HG03066 (cell line): ENCODE measurements around the gene ZKSCAN4.

ENCODE experiments used
- ATAC-seq: cut with Tn5 transposase; IDR thresholded peaks from one replicate; pipeline ENCODE4 v1.9.1; 2021; ENCODE audit warnings: low read depth; ENCODE audit not compliant: unreplicated experiment

Gene ZKSCAN4

DNA sequence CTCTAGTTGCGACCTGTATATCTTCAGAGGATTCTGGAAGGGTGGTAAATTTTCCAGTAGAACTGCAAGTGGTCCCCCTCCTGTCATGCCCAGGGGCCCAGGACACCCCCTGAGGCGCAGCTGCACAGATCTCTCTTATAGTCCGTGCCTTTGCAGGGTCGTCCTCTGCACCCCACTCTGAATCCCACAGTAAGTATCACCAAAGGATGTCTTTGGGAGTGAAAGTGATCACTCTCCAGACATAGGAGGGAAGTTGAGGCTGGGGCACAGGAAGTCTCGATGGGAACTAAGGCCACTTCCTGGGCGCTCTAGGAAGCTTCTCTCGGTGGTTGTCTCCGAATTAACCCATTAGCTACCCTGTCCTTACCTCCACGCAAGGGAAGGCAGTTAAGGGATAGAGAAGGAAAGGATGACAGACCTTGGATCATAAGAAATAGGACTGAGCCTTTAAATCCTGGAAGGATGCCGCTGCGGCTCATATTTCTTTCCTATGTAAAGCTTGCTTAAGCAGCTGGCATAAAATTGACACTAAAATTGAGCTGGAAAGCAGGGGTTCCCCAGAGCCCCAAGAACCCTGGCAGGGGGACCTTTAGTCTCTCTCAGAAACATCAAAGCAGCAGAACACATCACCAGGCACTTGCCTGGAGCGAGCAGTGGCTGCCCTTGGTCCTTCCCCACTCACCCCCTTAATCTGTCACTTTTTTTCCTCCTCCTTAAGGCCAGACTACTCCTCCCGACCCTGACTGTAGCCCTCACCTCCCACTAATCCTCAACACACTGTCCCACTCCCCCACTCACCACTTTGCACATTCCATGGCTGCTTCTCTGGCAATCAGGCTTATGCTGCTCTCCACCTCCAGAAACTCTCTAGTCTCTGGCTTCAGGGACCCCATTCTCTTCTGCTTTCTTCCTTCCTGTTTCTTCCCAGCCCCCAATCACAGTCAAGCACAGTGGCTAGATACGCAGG, at the start of gene ZKSCAN4:
Gene ZKSCAN4, minus strand, starts transcription at position 261 of the 967 bp plus-strand sequence. CDS start 289 bp downstream, outside the sequence.
- peak; percentile 77 for ATAC-seq

DNA sequence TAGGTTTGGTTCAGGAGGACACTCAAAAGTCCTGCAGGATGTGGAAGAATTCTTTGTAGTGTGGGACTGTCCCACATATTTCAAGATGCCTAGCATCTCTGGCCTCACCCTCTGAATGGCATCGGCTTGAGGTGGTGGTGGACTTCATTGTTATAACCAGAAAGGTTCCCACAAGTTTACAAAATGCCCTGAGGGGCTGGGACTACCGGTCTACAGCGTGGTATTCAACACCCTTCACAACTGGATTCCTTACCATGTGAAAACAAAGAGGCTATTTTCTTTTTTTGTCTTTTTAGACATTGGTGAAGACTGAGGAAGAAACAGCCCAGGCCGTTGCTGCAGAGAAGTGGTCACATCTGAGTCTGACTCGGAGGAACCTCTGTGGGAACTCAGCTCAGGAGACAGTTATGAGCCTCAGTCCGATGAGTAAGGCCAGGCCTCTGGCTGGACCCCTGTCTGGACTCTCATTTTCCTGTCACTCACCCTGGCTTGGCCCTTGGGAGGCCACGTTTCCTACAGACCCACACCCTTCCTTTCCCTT, 44.5 kb upstream of the ZKSCAN4 start:
- ATAC-seq, result no peak

DNA sequence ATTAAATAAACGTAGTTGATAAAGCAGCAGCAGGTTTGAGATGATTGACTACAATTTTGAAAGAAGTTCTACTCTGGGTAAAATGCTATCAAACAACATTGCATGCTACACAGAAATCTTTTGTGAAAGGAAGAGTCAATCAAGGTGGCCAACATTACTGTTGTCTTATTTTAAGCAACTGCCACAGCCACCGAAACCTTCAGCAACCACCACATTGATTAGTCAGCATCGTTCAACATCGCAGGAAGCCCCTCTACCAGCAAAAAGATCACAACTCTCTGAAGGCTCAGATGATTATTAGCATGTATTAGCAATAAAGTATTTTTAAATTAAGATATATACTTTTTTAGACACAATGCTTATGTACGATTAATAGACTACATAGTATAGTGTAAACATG, 43.3 kb upstream of the ZKSCAN4 start:
- ATAC-seq, result no peak

DNA sequence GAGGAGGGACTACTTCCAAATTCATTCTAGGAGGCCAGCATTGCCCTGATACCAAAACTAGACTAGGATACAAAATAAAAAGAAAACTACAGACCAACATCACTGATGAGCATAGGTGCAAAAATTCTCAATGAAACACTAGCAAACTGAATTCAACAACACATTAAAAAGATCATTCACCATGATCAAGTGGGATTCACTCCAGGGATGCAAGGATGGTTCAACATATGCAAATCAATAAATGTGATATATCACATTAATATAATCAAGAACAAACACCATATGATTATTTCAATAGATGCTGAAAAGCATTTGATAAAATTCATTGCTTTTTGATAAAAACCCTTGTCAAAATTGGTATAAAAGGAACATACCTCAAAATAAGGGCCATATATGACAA, 39.5 kb upstream of the ZKSCAN4 start:
- no peak for ATAC-seq

DNA sequence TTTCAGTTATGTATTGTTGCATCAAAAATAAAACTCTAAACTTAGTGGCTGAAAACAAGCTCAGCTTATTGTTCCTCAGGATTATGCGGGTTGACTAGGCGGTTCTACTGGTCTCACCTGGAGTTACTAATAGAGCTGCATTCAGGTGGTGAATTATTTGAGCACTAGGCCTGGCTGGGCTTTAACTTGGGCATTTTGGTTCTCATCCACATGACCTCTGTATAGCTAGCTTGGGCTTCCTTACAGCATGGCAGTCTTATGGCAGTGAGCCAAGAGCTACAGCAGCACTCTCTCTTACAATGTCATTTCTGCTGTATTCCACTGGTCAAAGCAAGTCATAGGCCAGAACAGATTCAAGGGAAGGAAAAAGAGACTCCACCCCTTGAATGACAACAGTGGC, 30.9 kb upstream of the ZKSCAN4 start:
- no peak for ATAC-seq

DNA sequence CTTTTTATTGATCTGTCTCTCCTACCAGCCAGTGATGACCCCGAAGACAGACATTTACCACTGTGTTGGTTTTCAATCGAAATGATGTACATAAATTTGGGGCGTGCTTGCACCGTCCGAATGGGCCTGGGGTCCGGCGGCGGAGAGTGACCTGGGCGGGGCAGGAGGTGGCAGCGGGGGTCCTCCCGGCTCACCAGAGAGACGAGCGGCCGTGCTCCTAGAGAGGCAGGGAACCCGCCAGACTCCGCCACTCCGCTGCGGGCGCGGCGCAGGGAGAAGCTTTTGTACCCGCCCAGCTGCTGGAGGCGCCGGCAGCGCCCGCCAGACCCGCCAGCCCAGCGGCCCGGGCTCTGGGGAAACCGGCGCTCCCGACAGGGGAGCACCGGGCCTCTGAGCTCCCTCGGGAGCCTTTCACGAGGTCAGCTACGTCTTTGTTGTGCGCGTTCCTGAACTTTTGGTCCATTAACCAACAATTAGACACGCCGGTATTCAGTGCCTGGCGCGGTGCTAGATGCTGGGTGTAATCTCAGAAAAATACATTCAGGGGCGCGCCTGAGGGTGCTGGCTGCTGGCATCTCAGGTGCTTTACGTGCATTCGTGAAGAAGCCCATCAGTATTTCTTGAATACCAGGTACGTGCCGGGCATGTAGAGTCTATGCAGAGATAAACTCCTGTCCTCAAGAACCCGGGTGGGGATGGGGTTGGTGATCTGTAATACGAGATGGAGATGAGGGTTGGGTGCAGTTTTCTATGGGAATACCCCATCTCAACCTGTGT, 29.4 kb upstream of the ZKSCAN4 start, which contains the start of gene PGBD1:
Gene PGBD1, plus strand, starts transcription at position 285 of the 777 bp plus-strand sequence. CDS start 2,242 bp downstream, outside the sequence.
- ATAC-seq, result no peak

DNA sequence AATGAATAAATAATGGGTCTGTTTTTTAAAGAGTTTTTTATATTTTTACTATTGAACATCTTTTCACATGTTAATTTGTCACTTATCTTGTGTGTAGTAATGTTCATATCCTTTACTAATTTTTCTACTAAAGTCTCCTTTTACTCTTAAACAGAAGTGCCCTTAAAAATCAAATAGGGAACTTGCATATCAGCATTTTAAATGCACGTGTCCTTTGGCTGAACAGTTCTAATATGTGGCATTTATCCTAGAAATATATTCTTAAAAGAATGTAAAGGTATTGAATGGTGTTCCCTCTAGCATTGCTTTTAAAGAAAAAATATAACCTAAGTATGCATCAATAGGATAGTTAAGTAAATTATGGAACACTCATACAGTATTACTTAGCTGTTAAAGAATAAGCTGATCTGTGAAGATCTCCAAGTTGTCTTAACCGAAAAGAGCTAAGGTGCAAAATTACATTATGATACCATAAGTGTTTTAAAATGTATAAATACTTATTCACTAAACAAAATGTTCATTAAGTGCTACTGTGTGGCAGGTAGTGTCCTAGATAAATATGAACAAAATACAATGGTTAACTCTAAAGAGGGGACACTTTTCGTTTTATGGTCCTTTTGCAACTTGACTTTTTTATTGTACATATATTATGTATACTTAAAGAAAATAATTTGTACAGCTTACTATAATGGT, 28.7 kb upstream of the ZKSCAN4 start:
- ATAC-seq, result no peak

DNA sequence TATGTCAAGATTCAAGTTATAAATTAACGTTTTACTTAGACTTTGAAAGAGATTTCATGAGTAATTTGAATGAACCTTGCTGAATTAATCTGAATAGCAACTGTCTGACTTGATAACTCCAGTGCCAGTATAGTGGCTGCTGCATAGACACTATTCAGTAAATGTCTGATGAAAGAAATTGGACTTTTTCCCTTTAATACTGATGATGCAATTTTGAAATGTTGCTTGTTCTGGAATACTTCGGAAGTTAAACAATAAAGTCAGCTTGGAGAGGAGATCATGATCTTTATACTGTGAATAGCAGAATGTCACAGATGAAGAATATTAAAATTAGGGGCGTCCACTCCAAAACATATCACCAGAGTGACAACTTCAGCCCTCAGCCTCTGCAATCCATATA, 25.7 kb upstream of the ZKSCAN4 start:
- ATAC-seq, result no peak

DNA sequence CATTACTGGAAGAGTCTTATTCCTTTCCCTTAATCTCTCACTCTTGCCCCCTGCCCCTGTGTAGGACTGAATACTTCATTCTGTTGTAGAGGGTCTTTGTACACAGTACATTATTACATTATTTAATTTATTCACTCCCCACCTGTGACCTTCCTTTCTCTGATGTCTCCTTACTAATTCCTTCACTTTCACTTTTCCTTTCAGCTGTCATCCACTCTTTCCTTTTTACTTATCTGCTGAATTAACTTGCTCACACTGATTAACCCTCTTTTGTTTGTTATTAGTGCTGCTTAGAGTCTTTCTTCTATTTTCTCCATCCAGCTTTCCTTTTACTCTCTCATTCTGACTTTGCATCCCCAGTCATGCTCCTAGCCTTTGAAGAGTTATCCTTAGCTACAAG, 22.8 kb upstream of the ZKSCAN4 start:
- ATAC-seq, result no peak

DNA sequence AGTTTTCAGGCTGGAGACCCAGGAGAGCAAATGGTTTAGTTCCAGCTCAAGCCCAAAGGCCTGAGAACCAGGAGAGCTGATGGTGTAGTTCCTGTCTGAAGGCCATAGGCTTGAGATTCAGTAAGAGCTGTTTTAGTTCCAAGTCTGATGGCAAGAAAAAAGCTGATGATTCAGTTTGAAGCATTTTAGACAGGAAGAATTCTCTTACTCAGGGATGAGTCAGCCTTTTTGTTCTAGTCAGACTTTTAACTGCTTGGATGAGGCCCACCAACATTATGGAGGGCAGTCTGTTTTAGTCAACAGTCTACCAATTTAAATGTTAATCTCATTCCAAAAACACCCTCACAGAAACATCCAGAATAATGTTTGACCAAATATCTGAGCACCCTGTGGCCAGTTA, 17.4 kb upstream of the ZKSCAN4 start:
- no peak for ATAC-seq

DNA sequence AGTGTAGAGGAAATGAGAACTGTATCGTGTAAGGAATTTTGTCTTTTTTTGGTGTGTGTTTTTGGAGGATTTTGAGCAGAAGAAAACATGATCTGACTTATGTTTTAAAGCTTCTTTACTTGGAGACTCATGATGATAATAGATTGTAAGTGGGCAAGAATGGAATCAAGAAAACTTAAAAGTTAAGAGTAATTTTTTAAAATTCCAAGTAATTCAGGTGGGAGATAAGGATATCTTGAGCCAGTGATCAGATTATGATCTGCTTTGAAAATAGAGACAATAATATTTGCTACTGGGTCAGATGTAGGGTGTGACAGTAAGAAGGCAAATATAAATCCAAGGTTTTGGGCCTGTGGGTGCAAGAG, 15.6 kb upstream of the ZKSCAN4 start:
- ATAC-seq, result no peak

DNA sequence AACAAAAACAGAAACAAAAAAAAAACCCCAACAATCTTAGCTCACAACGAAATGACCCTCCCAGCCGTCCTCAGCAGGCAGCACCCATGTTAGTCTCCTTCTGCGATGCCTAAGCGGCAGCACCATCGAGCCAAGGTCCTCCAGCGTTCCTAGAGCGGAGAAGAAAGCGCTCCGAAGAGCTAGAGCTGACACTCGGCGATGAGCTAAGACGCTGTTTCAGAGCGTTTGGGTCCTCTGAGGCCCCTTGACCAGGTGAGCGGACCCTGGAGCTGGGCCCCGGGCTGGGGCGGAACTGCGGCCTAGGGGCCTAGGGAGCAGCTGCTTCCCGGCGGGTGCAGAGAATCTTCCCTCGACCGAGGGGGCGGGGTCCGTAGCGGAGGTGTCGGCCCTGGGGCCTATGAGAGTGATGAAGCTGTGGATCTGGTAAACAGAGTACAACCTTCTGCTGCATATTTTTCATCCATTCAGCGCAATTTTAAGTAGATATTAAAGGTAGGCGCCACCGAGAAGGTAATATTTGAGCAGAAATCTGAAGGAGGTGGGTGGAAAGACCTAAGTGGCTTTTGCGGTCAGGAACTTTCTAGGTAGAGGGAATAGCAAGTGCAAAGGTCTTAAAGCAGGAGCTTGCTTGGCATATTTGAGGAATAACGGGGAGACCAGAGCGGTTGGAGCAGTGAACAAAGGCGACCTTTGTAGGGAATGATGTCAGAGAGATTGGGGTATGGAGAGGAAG, 15.1 kb upstream of the ZKSCAN4 start, which contains the start of gene ZSCAN26:
Gene ZSCAN26, plus strand, starts transcription at position 182 of the 733 bp plus-strand sequence. CDS start 4,777 bp downstream, outside the sequence.
- ATAC-seq, result peak; percentile 86

DNA sequence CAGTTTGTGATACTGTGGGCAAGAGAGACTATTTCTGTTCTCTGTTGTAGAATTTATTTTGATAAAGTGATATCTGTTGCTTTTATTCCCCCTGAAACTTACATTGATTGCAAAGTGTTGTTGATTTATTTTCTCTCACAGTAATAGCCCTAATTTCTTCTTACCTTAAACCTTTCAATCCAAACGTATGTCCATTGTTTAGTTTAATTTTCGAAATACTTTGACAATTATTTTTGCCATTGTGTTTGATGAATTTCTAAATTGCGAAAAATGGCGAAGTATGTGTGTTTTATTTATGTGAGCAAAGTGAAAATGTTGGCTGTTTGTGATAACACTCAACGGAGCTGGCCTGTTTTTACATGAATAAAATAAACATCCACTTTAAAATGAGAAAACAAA, 14.5 kb upstream of the ZKSCAN4 start:
- no peak for ATAC-seq

DNA sequence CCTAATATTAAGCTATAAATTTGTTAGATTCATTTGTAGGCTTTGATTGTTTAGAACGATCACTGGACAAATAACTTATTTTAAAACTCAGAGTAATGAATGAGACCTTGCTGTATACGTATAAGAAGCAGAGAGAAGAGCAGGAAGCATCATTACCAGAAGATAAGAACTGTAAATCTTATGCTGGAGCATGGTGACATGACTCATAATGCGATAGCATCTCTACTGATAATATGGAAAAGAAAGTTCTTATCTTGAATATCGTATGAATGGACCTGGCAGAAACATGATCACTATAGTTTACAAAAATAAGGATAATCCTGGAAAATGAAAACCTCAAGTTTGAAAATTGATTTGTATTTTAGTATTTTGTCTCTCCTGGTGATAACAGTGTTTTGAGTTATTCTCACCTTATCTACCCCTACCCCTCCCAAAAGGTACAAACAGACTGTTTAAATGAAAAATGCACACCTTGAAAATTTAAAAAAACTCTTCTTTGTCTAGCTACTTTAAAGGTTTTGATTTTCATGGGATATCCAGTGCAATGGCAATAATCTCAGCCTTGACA, 12.8 kb upstream of the ZKSCAN4 start:
- ATAC-seq, result no peak

DNA sequence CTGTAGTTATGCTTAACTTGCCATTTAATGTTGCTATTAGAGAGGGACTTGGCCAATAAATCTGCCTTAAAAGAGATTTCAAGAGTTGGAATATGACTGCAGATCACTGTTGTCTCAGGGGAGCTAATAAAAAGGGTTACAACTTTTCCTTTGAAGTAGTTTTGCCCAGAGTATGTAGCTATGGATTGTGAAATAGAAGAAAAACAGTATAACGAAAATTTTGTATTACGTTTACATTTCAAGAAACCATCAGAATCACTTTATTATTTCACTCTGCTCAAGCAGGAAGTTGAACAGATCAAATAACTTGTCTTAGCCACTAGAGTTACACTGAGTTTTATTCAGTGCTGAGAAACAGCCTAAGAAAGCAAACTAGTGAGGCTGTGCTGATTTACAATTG, 11.9 kb upstream of the ZKSCAN4 start:
- ATAC-seq, result no peak

DNA sequence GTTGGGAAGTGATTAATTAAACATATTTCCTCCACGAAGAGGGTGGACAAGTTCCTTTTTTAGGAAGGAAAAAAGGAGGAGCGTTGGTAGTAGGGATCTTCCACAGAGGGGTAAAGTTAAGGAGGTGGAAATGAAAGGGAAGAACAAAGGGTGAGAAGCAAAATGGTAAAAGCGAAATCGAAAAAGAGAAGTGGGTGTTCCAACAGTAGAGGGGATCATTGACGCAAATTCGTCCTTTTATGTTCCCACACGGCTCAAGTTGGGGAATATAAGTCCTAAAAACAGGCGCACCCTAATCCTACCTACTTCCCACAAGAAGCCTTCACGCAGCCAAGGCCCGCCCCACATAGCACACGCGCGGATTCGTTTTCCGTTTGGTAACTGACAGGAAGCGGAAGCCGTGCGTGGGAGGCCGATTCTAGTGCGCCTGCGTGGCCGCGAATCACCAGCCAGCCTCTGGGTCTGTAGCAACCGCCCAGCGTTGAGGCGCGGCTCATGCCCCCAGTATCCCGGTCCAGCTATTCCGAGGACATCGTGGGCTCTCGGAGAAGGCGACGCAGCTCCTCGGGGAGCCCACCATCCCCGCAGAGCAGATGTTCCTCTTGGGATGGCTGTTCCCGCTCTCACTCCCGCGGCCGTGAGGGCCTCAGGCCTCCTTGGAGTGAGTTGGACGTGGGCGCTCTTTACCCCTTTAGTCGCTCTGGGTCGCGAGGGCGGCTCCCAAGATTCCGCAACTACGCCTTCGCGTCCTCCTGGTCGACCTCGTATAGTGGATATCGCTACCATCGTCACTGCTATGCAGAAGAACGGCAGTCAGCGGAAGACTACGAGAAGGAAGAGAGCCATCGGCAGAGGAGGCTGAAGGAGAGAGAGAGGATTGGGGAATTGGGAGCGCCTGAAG, 7.1 kb upstream of the ZKSCAN4 start, which contains the start of gene NKAPL:
Gene NKAPL, plus strand, starts transcription at position 421 of the 901 bp plus-strand sequence. Its CDS starts 75 bp downstream, at position 496.
- ATAC-seq, result no peak

DNA sequence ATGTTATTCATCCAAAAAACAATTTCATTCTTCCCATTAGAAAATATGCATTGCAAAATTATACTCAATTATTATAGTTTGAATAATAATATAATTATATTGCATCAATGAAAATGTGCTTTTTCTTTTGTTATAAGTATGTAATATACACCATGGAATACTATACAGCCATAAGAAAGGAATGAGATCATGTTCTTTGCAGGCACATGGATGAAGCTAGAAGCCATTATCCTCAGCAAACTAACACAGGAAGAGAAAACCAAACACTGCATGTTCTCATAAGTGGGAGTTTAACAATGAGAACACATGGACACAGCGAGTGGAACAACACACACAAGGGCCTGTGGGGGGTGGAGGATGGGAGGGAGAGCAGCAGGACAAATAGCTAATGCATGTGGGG, 5.0 kb upstream of the ZKSCAN4 start:
- ATAC-seq, result no peak

DNA sequence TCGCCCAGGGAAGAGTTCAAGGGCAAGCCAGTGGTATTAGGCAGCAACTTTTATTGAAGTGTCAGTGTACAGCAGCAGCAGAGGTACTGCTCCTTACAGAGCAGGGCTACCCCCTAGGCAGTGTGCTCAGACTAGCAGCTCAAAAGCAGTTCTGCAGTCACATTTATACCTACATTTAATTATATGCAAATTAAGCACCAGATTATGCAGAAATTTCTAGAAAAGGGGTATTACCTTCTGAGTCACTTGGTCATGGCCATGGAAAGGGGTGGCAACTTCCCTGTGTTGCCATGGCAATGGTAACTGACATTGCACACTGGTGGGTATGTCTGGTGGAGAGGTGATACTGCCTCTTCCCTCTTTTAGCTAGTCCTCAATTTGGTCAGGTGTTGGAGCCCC, 2.1 kb upstream of the ZKSCAN4 start:
- no peak for ATAC-seq
